22Rv1 (cell line): Measurements from ENCODE around the gene FOXRED1.

Experiments
- ZFX ChIP-seq: fragments of 450-650 bp; IDR thresholded peaks from 2 replicates; pipeline ENCODE4 v1.6.1; 2017; ENCODE audit warnings: antibody characterized with exemption, borderline replicate concordance
- TF ChIP-seq, protein P1 (sequence below): fragments of 450-650 bp; IDR thresholded peaks from 2 replicates; pipeline ENCODE4 v1.5.1; 2017; ENCODE audit warnings: mild to moderate bottlenecking

GRCh38 chr11:126310200-126310991 lies 41.4 kb downstream of the FOXRED1 start:
- TF ChIP-seq, protein P1, sequence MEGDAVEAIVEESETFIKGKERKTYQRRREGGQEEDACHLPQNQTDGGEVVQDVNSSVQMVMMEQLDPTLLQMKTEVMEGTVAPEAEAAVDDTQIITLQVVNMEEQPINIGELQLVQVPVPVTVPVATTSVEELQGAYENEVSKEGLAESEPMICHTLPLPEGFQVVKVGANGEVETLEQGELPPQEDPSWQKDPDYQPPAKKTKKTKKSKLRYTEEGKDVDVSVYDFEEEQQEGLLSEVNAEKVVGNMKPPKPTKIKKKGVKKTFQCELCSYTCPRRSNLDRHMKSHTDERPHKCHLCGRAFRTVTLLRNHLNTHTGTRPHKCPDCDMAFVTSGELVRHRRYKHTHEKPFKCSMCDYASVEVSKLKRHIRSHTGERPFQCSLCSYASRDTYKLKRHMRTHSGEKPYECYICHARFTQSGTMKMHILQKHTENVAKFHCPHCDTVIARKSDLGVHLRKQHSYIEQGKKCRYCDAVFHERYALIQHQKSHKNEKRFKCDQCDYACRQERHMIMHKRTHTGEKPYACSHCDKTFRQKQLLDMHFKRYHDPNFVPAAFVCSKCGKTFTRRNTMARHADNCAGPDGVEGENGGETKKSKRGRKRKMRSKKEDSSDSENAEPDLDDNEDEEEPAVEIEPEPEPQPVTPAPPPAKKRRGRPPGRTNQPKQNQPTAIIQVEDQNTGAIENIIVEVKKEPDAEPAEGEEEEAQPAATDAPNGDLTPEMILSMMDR = peak; percentile 87
- no peak for TF ChIP-seq ZFX
